Left renal cortex interstitium (tissue), 4 donors: Measurements from ENCODE around the gene RAPGEF3. TPM values are rescaled to one million over a fixed set of nuclear protein-coding genes. Genes with fewer than 3 reads are reported as not detected.

Source experiments
- DNase-seq, 4 donors: peaks; one replicate each; pipeline ENCODE4 v3.0.0-alpha.2; 2013; ENCODE audit warnings: low read depth in 4 of 4, low spot score in 2 of 4, missing footprints in 1 of 4
- polyA plus RNA-seq, 4 donors: library from polyadenylated mRNA; unstranded; fragments of 120-200 nt; gene quantifications; one replicate each; pipeline ENCODE4 v1.2.1, GENCODE V29; 2013; ENCODE audit not compliant: insufficient read length in 4 of 4

The RAPGEF3 gene
- polyA plus RNA-seq, 4 donors = 49.6 to 112 (median 76.2) TPM

DNA sequence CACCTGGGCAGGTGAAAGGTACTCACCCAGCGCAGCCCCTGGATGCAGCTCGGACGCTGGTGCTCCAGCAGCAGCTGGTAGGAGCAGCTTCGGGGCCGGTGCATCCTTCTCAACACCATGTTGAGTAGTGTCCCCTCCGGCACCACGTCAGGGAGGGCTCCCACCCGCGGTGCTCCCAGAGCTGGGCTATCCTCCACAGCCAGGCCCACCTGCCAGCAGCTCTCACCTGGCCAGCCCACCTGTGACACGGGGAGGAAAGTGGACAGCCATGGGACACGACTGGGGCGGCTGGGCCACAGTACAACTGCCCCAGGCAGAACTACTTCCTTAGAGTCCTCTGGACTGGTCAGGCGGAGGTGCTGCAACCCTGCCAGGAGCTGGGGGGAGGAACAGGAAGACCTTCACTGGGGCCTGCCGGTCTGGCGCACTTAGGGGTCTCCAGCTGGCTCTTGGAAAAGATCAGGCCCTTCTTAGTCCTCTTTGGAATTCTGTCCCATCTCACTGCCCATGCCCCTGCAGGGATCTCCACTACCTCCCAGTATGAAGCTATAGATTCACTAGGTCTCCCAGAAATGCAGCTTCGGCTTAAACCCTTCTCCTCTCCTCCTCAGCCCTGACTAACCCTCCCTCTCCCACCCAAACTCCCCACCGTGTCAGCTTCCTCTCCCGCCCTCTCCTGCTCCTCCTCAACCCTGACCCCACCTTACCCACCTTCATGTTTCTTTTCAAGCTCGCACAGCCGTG lies 668 bp downstream of the RAPGEF3 start:
- no peak for DNase-seq

DNA sequence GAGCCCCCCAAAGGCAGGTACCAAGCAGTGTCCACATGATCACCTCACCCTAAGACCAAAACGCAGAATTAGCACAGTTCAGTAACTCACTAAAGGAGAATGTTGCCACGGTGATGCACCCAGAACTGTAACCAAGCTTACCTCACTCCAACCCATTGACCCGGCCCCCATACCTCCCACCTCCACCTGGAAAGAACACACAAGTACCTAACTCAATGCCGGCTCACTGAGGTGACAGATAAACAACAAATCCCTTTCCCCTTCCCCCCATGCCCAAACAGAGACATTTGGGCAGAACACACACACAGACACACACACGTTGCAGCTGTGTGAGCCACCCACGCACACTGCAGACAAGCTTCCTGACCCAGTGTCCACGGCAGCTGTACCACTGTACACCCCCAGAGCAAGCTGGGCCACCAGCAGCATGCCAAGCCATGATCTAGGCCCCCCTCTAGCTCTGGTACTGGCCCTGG lies 1.3 kb downstream of the RAPGEF3 start:
- no peak for DNase-seq

GRCh38 chr12:47755655-47756562 lies 2.8 kb downstream of the RAPGEF3 start:
- no peak for DNase-seq

- DNase-seq = no peak
Measured at GRCh38 chr12:47754881-47755280, 3.8 kb downstream of the RAPGEF3 start.

DNA sequence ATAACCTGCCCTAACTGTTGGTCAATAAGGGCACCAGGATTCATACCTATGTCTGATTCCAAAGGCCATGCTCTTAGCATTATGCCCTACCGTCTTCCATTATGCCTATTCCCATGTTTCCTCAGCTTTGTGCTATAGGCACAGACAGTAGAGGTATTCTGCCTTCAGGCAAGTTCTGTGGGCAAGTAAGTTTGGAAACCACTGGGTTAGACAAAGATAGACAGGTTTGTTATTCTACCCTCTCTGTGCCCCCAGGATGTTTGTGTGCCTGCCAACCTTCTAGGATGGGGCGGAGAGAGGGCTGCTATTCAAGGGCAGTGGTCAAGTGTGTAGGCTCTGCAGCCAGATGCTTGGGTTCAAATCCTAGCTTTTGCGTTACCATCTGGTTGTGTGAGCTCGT lies 4.6 kb downstream of the RAPGEF3 start:
- DNase-seq = no peak

GRCh38 chr12:47753021-47754001 lies 5.4 kb downstream of the RAPGEF3 start:
- DNase-seq = no peak

- DNase-seq = no peak
Measured at GRCh38 chr12:47752552-47752951, 6.1 kb downstream of the RAPGEF3 start.

DNA sequence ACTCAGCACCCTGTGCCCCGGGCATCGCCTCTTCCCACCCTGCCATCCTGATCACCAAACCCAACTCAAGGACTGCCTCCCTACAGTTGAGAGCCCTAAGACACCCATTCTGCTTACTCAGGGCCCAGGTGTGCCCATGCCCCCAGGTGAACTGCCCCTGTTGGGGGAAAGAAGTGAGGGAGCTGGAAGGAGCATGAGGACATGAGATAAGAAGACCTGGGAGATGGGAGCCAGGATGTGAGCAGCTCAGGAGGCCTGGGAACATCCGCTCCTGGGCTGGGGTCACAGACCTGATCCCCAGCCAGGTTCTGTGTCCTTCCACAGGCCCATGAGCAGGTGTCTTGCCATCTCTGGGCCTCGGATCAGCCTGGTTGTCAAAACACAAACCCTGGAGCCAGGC lies 6.6 kb downstream of the RAPGEF3 start:
- DNase-seq = no peak

GRCh38 chr12:47751561-47751960 lies 7.1 kb downstream of the RAPGEF3 start:
- no peak for DNase-seq

DNA sequence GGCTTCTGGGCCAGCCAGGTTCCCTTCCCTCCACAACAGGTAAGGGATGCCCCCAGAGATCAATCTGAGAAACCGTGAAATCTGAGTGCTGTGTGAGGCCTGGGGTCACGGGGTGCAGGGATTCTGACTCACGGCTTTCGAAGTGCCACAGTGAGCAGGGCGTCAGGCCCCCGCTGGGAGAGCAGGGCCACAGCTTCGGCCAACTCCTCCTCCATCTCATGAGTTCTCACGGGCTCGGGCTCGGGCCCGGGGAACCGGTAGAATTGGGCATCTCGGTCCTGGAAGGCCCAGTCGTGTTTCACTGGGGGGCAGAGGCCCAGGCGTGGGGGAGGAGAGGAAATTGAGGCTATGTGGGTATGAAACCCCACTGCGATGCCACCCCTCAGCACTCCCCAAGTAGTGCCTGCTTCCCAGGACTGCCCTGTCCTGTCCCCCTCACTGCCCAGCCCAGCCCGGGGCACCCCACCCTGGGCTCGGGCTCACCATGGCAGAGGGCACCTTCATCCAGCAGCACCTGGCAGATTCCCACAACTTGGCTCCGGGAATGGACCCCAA lies 7.7 kb downstream of the RAPGEF3 start:
- no peak for DNase-seq

- DNase-seq = no peak
Measured at GRCh38 chr12:47750229-47750798, 8.4 kb downstream of the RAPGEF3 start.

DNA sequence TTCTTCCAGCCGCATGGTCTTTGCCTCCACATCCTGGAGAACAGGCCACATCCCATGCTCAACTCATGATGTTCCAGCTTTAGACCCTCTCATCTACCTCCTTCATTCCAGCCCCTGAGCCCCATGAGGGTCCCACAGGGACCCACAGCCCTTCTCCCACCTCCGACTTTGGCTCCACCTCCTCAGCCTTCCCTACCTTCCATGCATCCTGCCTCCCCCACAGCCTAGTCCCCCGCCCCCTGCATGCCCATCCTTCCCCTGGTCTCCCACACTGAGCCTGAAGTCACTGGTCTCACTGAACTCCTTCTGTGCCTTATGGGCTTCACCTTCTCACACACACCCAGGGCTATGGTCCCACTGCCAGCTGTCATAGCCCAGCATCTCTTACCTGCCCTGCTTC lies 9.8 kb downstream of the RAPGEF3 start:
- DNase-seq = no peak

DNA sequence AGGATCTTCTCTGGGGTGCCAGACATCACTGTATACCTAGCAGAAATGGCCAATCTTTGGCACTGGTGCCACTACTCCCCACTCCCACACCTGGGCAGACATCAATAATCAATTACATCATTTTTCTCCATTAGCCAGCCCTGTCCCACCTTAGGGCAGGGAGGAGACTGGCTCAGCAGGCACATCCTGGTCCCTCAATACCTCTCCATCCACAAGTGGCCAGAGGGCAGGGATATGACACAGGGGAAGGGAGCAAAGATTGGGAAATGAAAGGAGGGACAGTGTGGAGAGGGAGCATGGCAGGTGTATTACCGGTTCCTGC lies 10.2 kb downstream of the RAPGEF3 start:
- no peak for DNase-seq

DNA sequence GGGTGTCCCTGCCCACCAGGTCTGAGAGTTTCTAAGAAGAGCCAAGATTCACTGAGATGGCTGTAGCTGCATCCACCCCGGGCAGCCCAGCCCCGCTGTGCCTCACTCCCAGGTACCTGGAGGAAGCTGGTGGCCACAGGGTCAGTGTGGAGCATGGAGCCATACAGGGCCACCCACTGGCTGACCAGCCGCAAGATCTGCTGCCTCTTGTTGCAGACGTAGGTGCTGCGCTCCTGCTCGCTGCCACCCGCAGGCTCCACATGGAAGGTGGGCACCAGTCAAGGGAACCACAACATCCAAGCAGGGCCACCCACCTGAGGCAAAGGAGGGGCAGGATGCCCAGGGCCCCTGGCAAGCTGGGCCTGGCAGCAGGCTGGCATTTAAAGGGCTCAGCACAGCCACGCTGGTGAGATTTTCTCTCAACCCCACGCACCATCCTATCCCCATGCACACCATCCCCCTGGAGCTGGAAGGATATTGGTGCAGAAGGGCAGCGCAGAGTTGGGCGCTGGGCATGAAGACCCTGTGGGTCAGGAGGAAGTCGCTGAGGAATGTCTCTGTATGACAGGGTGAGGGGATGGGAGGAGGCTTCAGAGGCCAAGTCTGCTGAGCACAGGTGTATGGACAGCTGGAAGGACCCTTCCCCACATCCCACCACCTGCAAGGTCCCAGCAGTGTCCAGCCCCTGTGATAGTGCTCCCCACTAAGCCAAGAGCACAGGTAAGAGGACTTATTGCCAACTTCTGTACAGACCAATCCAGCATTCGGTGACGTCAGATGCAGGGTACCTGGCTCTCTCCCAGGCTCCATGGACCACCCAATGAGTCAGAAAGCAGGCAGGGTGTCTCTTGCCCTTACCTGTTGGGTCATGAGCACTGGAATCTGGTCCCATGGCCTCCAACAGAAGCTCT lies 10.8 kb downstream of the RAPGEF3 start:
- no peak for DNase-seq

GRCh38 chr12:47747126-47747525 lies 11.6 kb downstream of the RAPGEF3 start:
- no peak for DNase-seq

GRCh38 chr12:47746523-47746922 lies 12.2 kb downstream of the RAPGEF3 start:
- no peak for DNase-seq

DNA sequence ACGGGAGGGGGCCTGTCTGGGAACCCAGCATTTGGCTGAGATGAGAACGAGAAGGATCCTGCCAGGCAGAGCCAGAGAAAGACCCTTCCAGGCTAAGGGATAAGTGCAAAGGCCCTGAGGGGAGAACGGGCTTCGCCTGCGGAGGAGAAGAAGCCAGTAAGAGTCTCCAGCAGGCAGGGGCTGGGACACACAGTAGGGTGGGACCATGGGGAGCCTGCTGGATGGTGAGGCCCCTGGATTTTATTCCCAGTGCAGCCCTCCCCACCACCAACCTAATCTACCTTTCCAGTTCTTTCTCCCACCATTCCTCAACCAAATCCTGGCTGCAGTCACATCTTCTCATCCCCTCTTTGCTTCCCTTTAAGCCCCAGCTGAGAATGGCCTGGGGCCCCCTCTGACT lies 12.6 kb downstream of the RAPGEF3 start:
- no peak for DNase-seq

DNA sequence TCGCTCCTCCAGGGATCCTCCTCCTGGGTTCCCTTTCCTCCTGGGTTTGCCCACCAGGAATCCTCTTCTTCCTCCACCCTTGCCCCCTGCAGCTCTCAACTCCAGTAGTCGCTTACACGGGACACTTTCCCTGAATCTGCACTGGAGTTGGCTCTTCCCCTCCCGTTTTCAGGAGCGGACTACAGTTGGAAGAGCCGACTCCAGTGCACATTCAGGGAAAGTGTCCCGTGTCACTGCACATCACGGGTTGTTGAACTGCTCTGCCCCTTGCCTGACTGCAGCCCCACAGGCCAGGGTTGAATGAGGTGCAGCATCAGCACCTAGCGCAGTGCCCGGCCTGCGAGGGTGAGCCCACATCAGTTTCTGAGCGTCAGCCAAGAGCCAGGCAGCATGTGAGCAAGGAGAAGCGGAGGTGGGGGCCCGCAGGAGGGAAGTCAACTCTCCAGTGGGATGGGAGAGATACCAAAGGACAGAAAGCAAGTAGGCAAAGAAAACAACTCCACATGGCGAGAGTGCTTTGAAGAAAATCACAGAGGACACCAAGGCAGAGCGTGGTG lies 13.1 kb downstream of the RAPGEF3 start:
- no peak for DNase-seq
